HCT116 (cell line): ENCODE measurements around the gene ACBD6. TPM values are rescaled to one million over a fixed set of nuclear protein-coding genes. Genes with fewer than 3 reads are reported as not detected.

Experiments
- ATAC-seq: fragments of 200-7000 bp; cut with Tn5 transposase; 2 replicates; pipeline ENCODE4 v1.9.1; 2020; ENCODE audit warnings: mild to moderate bottlenecking, moderate library complexity
- BruUV-seq: library from RNA; stranded (reverse); fragments of 400-500 nt; replicated peaks from 2 replicates; lab custom pipeline; 2021; lab: Mats Ljungman, UMichigan
- CTCF ChIA-PET: fragments of 300-600 bp; sonication (Branson Sonifier 250); formaldehyde crosslinking; loops from one replicate; lab custom pipeline; 2021; ENCODE audit warnings: antibody characterized with exemption; lab: Charles Lee
- POLR2A ChIA-PET: fragments of 300-600, 350-600 bp; sonication (Branson Sonifier 250); formaldehyde crosslinking; loops from one replicate; lab custom pipeline; 2021; ENCODE audit warnings: antibody characterized with exemption; lab: Charles Lee
- RAD21 ChIA-PET, 2 experiments: fragments of 300-600 bp; sonication (Branson Sonifier 250); formaldehyde crosslinking; loops; one replicate each; lab custom pipeline; 2023; ENCODE audit warnings: low total read pairs in 2 of 2; ENCODE audit not compliant: uncharacterized antibody in 2 of 2, unreplicated experiment in 2 of 2, low non-redundant PET in 1 of 2; lab: Charles Lee
- DNase-seq: peaks from one replicate; pipeline ENCODE4 v3.0.0-alpha.2; 2010; ENCODE audit warnings: low read depth, low spot score
- H2AFZ ChIP-seq: fragments of 200-600 bp; shearing (Covaris generic), sonication (generic); 2 replicates; pipeline ENCODE4 v1.6.1; 2017; ENCODE audit warnings: low read depth, mixed run types, mixed read lengths, antibody characterized with exemption, low read length; ENCODE audit not compliant: poor library complexity, severe bottlenecking
- H3K27ac ChIP-seq: 2 replicates; pipeline ENCODE4 v1.5.1; 2012; ENCODE audit warnings: low read depth, low read length
- H3K27me3 ChIP-seq: fragments of 200-600 bp; sonication (generic); 2 replicates; pipeline ENCODE4 v1.6.1; 2016; ENCODE audit warnings: mixed run types, low read length, mixed read lengths; ENCODE audit not compliant: insufficient read depth
- H3K36me3 ChIP-seq, 2 experiments: fragments of 200-500 bp in 1 of 2; fragments of 200-600 bp in 1 of 2; sonication (Bioruptor generic) in 1 of 2; sonication (generic) in 1 of 2; 2 replicates each; pipeline versions ENCODE4 v1.5.1 to v1.6.1; 2014 to 2016; ENCODE audit warnings: low read length in 2 of 2, inconsistent platforms in 1 of 2, mixed read lengths in 1 of 2, mixed run types in 1 of 2; ENCODE audit not compliant: insufficient read depth in 2 of 2, control insufficient read depth in 1 of 2
- H3K4me1 ChIP-seq, 2 experiments: fragments of 200-600 bp in 1 of 2; sonication (generic) in 1 of 2; 2 replicates each; pipeline versions ENCODE4 v1.5.1 to v1.6.1; 2012 to 2017; ENCODE audit warnings: low read length in 2 of 2, inconsistent platforms in 1 of 2, mild to moderate bottlenecking in 1 of 2, mixed read lengths in 1 of 2, mixed run types in 1 of 2, moderate library complexity in 1 of 2; ENCODE audit not compliant: insufficient read depth in 2 of 2, control insufficient read depth in 1 of 2
- H3K4me2 ChIP-seq: fragments of 200-600 bp; sonication (generic); 2 replicates; pipeline ENCODE4 v1.6.1; 2017; ENCODE audit warnings: mixed run types, low read length, mixed read lengths
- H3K4me3 ChIP-seq, 2 experiments: fragments of 200-600 bp in 1 of 2; sonication (generic) in 1 of 2; replicated peaks in 1 of 2; 2 replicates each; pipeline ENCODE4 v1.5.1; 2011 to 2016; ENCODE audit warnings: low read length in 2 of 2, control low read depth in 1 of 2, low read depth in 1 of 2, mild to moderate bottlenecking in 1 of 2, mixed read lengths in 1 of 2, mixed run types in 1 of 2
- H3K79me2 ChIP-seq: fragments of 200-600 bp; sonication (generic); 2 replicates; pipeline ENCODE4 v1.6.1; 2017; ENCODE audit warnings: mild to moderate bottlenecking, mixed run types, low read length, moderate library complexity, mixed read lengths; ENCODE audit not compliant: insufficient read depth
- H3K9ac ChIP-seq: fragments of 200-600 bp; sonication (generic); 2 replicates; pipeline ENCODE4 v1.6.1; 2016; ENCODE audit warnings: low read length, mixed read lengths
- H3K9me2 ChIP-seq: fragments of 200-600 bp; sonication (generic), shearing (Covaris generic); 2 replicates; pipeline ENCODE4 v1.6.1; 2017; ENCODE audit warnings: mixed run types, mild to moderate bottlenecking, moderate library complexity; ENCODE audit not compliant: insufficient read depth
- H3K9me3 ChIP-seq, 2 experiments: fragments of 200-500 bp in 1 of 2; fragments of 200-600 bp in 1 of 2; sonication (Bioruptor generic) in 1 of 2; sonication (generic) in 1 of 2; 2 replicates each; pipeline ENCODE4 v1.6.1; 2014 to 2017; ENCODE audit warnings: low read length in 2 of 2, mixed read lengths in 2 of 2, inconsistent platforms in 1 of 2, low read depth in 1 of 2, mild to moderate bottlenecking in 1 of 2, mixed run types in 1 of 2, moderate library complexity in 1 of 2; ENCODE audit not compliant: control insufficient read depth in 1 of 2, insufficient read depth in 1 of 2
- H4K20me1 ChIP-seq: fragments of 200-600 bp; sonication (generic), shearing (Covaris generic); 2 replicates; pipeline ENCODE4 v1.6.1; 2017; ENCODE audit warnings: mixed run types, mild to moderate bottlenecking, moderate library complexity; ENCODE audit not compliant: insufficient read depth
- CBX3 ChIP-seq: IDR thresholded peaks from 2 replicates; pipeline ENCODE4 v1.6.1; 2012; ENCODE audit warnings: low read depth
- ELF1 ChIP-seq: IDR thresholded peaks from 2 replicates; pipeline ENCODE4 v1.6.1; 2012; ENCODE audit warnings: low read depth, borderline replicate concordance
- JUND ChIP-seq: IDR thresholded peaks from 2 replicates; pipeline ENCODE4 v1.6.1; 2012
- RAD21 ChIP-seq: IDR thresholded peaks from 2 replicates; pipeline ENCODE4 v1.6.1; 2012; ENCODE audit warnings: low read depth, mild to moderate bottlenecking
- SRF ChIP-seq: IDR thresholded peaks from 2 replicates; pipeline ENCODE4 v1.6.1; 2012; ENCODE audit warnings: low read depth
- TCF7L2 ChIP-seq: IDR thresholded peaks from 2 replicates; pipeline ENCODE4 v1.7.0; 2011; ENCODE audit warnings: borderline replicate concordance, inconsistent platforms; ENCODE audit not compliant: insufficient read depth, insufficient read length; ENCODE audit errors: extremely low read depth
- intact Hi-C: fragments of 100-400 bp; cut with micrococcal nuclease; formaldehyde crosslinking; loops from 2 replicates; pipeline ENCODE4 v1.10.0; 2022
- total RNA-seq: library from RNA; stranded (reverse); gene quantifications from one replicate; pipeline ENCODE4 v1.2.1, GENCODE V29; 2021; ENCODE audit not compliant: unreplicated experiment
- TF ChIP-seq, protein P1 (sequence below): IDR thresholded peaks from 2 replicates; pipeline ENCODE4 v1.6.1; 2012

ACBD6 gene
- total RNA-seq, 1 experiment from 2014 or later, result 43.2 TPM

GRCh38 chr1:180500689-180501088, 1.7 kb downstream of the ACBD6 start:
- CTCF ChIA-PET, result no interaction called here
- H3K4me1 ChIP-seq, result peaks cover 4 to 21% of the 10 kb centered on the region in 2 experiments; a peak in 3 of 4 replicates
- H3K79me2 ChIP-seq, result peaks cover 65% of the 10 kb centered on the region
- DNase-seq (no peak), ATAC-seq (no peak)
- H2AFZ ChIP-seq, result no peak overlapping the region
- POLR2A ChIA-PET, result no interaction called here
- no peaks in the 10 kb centered on the region for H3K9me3 ChIP-seq
- BruUV-seq, result TSS peak; percentile 57
- peak overlapping the region in 1 of 2 experiments; percentile 92; a peak in 1 of 4 replicates for H3K4me3 ChIP-seq
- H3K36me3 ChIP-seq, result no peaks in the 10 kb centered on the region; a peak in 1 of 4 replicates
- intact Hi-C loops, result loop anchor here (5.0 kb wide), 1 partner anchor 522 kb away; the partner anchor contains the start of gene STX6
- no peak for TF ChIP-seq SRF
- TF ChIP-seq CBX3, result no peak
- no peak for TF ChIP-seq ELF1
- TF ChIP-seq JUND, result no peak
- H3K27ac ChIP-seq, result no peak overlapping the region
- RAD21 ChIA-PET, result interaction anchor here in 1 of 2 experiments (0.7 kb wide), 1 partner anchor 171 kb away, joined by 3 read pairs; no protein-coding TSS in a partner anchor
- no peaks in the 10 kb centered on the region for H4K20me1 ChIP-seq
- no peaks in the 10 kb centered on the region for H3K27me3 ChIP-seq
- no peak overlapping the region for H3K9ac ChIP-seq
- H3K4me2 ChIP-seq, result peak overlapping the region; percentile 84
- H3K9me2 ChIP-seq, result no peaks in the 10 kb centered on the region

- no peak for ATAC-seq
- BruUV-seq, result no TSS peak
- intact Hi-C loops, result no loop called here
- peaks cover 3 to 4% of the 10 kb centered on the region in 2 experiments; a peak in 3 of 4 replicates for H3K36me3 ChIP-seq
- ChIA-PET CTCF (no interaction called here), RAD21 (no interaction called here), POLR2A (no interaction called here)
- H4K20me1 ChIP-seq, result no peaks in the 10 kb centered on the region
- H3K4me1 ChIP-seq, result peaks cover 4 to 15% of the 10 kb centered on the region in 2 experiments; a peak in 3 of 4 replicates
- no peak for DNase-seq
- no peak overlapping the region for H2AFZ ChIP-seq
- H3K27me3 ChIP-seq, result no peaks in the 10 kb centered on the region
- H3K4me2 ChIP-seq, result no peak overlapping the region
- H3K9me2 ChIP-seq, result no peaks in the 10 kb centered on the region
- TF ChIP-seq, protein P1, sequence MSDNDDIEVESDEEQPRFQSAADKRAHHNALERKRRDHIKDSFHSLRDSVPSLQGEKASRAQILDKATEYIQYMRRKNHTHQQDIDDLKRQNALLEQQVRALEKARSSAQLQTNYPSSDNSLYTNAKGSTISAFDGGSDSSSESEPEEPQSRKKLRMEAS, result no peak
- TF ChIP-seq TCF7L2 (no peak), RAD21 (no peak)
- no peaks in the 10 kb centered on the region for H3K9me3 ChIP-seq
- no peak overlapping the region for H3K27ac ChIP-seq
- H3K79me2 ChIP-seq, result peaks cover 83% of the 10 kb centered on the region
- H3K9ac ChIP-seq, result no peak overlapping the region
- no peak overlapping the region for H3K4me3 ChIP-seq
These were observed 3.8 kb downstream of the ACBD6 start for GRCh38 chr1:180498594-180498993.
